HCT116 (cell line): ENCODE results near the gene ADAMTS3. TPM values are rescaled to one million over a fixed set of nuclear protein-coding genes. Genes with fewer than 3 reads are reported as not detected.

Source experiments
- ATAC-seq: fragments of 200-7000 bp; cut with Tn5 transposase; 2 replicates; pipeline ENCODE4 v1.9.1; 2020; ENCODE audit warnings: mild to moderate bottlenecking, moderate library complexity
- BruUV-seq: library from RNA; stranded (reverse); fragments of 400-500 nt; replicated peaks from 2 replicates; lab custom pipeline; 2021; lab: Mats Ljungman, UMichigan
- CTCF ChIA-PET: fragments of 300-600 bp; sonication (Branson Sonifier 250); formaldehyde crosslinking; loops from one replicate; lab custom pipeline; 2021; ENCODE audit warnings: antibody characterized with exemption; lab: Charles Lee
- POLR2A ChIA-PET: fragments of 300-600, 350-600 bp; sonication (Branson Sonifier 250); formaldehyde crosslinking; loops from one replicate; lab custom pipeline; 2021; ENCODE audit warnings: antibody characterized with exemption; lab: Charles Lee
- RAD21 ChIA-PET, 2 experiments: fragments of 300-600 bp; sonication (Branson Sonifier 250); formaldehyde crosslinking; loops; one replicate each; lab custom pipeline; 2023; ENCODE audit warnings: low total read pairs in 2 of 2; ENCODE audit not compliant: uncharacterized antibody in 2 of 2, unreplicated experiment in 2 of 2, low non-redundant PET in 1 of 2; lab: Charles Lee
- DNase-seq: peaks from one replicate; pipeline ENCODE4 v3.0.0-alpha.2; 2010; ENCODE audit warnings: low read depth, low spot score
- H2AFZ ChIP-seq: fragments of 200-600 bp; shearing (Covaris generic), sonication (generic); 2 replicates; pipeline ENCODE4 v1.6.1; 2017; ENCODE audit warnings: low read depth, mixed run types, mixed read lengths, antibody characterized with exemption, low read length; ENCODE audit not compliant: poor library complexity, severe bottlenecking
- H3K27ac ChIP-seq: 2 replicates; pipeline ENCODE4 v1.5.1; 2012; ENCODE audit warnings: low read depth, low read length
- H3K27me3 ChIP-seq: fragments of 200-600 bp; sonication (generic); 2 replicates; pipeline ENCODE4 v1.6.1; 2016; ENCODE audit warnings: mixed run types, low read length, mixed read lengths; ENCODE audit not compliant: insufficient read depth
- H3K36me3 ChIP-seq, 2 experiments: fragments of 200-500 bp in 1 of 2; fragments of 200-600 bp in 1 of 2; sonication (Bioruptor generic) in 1 of 2; sonication (generic) in 1 of 2; 2 replicates each; pipeline versions ENCODE4 v1.5.1 to v1.6.1; 2014 to 2016; ENCODE audit warnings: low read length in 2 of 2, inconsistent platforms in 1 of 2, mixed read lengths in 1 of 2, mixed run types in 1 of 2; ENCODE audit not compliant: insufficient read depth in 2 of 2, control insufficient read depth in 1 of 2
- H3K4me1 ChIP-seq, 2 experiments: fragments of 200-600 bp in 1 of 2; sonication (generic) in 1 of 2; 2 replicates each; pipeline versions ENCODE4 v1.5.1 to v1.6.1; 2012 to 2017; ENCODE audit warnings: low read length in 2 of 2, inconsistent platforms in 1 of 2, mild to moderate bottlenecking in 1 of 2, mixed read lengths in 1 of 2, mixed run types in 1 of 2, moderate library complexity in 1 of 2; ENCODE audit not compliant: insufficient read depth in 2 of 2, control insufficient read depth in 1 of 2
- H3K4me2 ChIP-seq: fragments of 200-600 bp; sonication (generic); 2 replicates; pipeline ENCODE4 v1.6.1; 2017; ENCODE audit warnings: mixed run types, low read length, mixed read lengths
- H3K4me3 ChIP-seq, 2 experiments: fragments of 200-600 bp in 1 of 2; sonication (generic) in 1 of 2; replicated peaks in 1 of 2; 2 replicates each; pipeline ENCODE4 v1.5.1; 2011 to 2016; ENCODE audit warnings: low read length in 2 of 2, control low read depth in 1 of 2, low read depth in 1 of 2, mild to moderate bottlenecking in 1 of 2, mixed read lengths in 1 of 2, mixed run types in 1 of 2
- H3K79me2 ChIP-seq: fragments of 200-600 bp; sonication (generic); 2 replicates; pipeline ENCODE4 v1.6.1; 2017; ENCODE audit warnings: mild to moderate bottlenecking, mixed run types, low read length, moderate library complexity, mixed read lengths; ENCODE audit not compliant: insufficient read depth
- H3K9ac ChIP-seq: fragments of 200-600 bp; sonication (generic); 2 replicates; pipeline ENCODE4 v1.6.1; 2016; ENCODE audit warnings: low read length, mixed read lengths
- H3K9me2 ChIP-seq: fragments of 200-600 bp; sonication (generic), shearing (Covaris generic); 2 replicates; pipeline ENCODE4 v1.6.1; 2017; ENCODE audit warnings: mixed run types, mild to moderate bottlenecking, moderate library complexity; ENCODE audit not compliant: insufficient read depth
- H3K9me3 ChIP-seq, 2 experiments: fragments of 200-500 bp in 1 of 2; fragments of 200-600 bp in 1 of 2; sonication (Bioruptor generic) in 1 of 2; sonication (generic) in 1 of 2; 2 replicates each; pipeline ENCODE4 v1.6.1; 2014 to 2017; ENCODE audit warnings: low read length in 2 of 2, mixed read lengths in 2 of 2, inconsistent platforms in 1 of 2, low read depth in 1 of 2, mild to moderate bottlenecking in 1 of 2, mixed run types in 1 of 2, moderate library complexity in 1 of 2; ENCODE audit not compliant: control insufficient read depth in 1 of 2, insufficient read depth in 1 of 2
- H4K20me1 ChIP-seq: fragments of 200-600 bp; sonication (generic), shearing (Covaris generic); 2 replicates; pipeline ENCODE4 v1.6.1; 2017; ENCODE audit warnings: mixed run types, mild to moderate bottlenecking, moderate library complexity; ENCODE audit not compliant: insufficient read depth
- CBX3 ChIP-seq: IDR thresholded peaks from 2 replicates; pipeline ENCODE4 v1.6.1; 2012; ENCODE audit warnings: low read depth
- CEBPB ChIP-seq: IDR thresholded peaks from 2 replicates; pipeline ENCODE4 v1.6.1; 2012; ENCODE audit warnings: low read depth
- CTCF ChIP-seq, 3 experiments: fragments of 200-600 bp in 1 of 3; sonication (generic) in 1 of 3; IDR thresholded peaks in 2 of 3; conservative IDR thresholded peaks in 1 of 3; 2 replicates each; pipeline ENCODE4 v1.5.1; 2012 to 2017; ENCODE audit warnings: low read depth in 2 of 3, low read length in 2 of 3, antibody characterized with exemption in 1 of 3, borderline replicate concordance in 1 of 3, control low read depth in 1 of 3, mild to moderate bottlenecking in 1 of 3, mixed read lengths in 1 of 3, mixed run types in 1 of 3, moderate library complexity in 1 of 3; ENCODE audit not compliant: insufficient read depth in 1 of 3
- EGR1 ChIP-seq: IDR thresholded peaks from 2 replicates; pipeline ENCODE4 v1.6.1; 2012; ENCODE audit warnings: low read depth
- FOSL1 ChIP-seq: IDR thresholded peaks from 2 replicates; pipeline ENCODE4 v1.6.1; 2012; ENCODE audit warnings: low read depth
- JUND ChIP-seq: IDR thresholded peaks from 2 replicates; pipeline ENCODE4 v1.6.1; 2012
- RAD21 ChIP-seq: IDR thresholded peaks from 2 replicates; pipeline ENCODE4 v1.6.1; 2012; ENCODE audit warnings: low read depth, mild to moderate bottlenecking
- SIN3A ChIP-seq: IDR thresholded peaks from 2 replicates; pipeline ENCODE4 v1.6.1; 2012; ENCODE audit warnings: low read depth
- SP1 ChIP-seq: IDR thresholded peaks from 2 replicates; pipeline ENCODE4 v1.6.1; 2012; ENCODE audit warnings: low read depth
- SRF ChIP-seq: IDR thresholded peaks from 2 replicates; pipeline ENCODE4 v1.6.1; 2012; ENCODE audit warnings: low read depth
- TCF7L2 ChIP-seq: IDR thresholded peaks from 2 replicates; pipeline ENCODE4 v1.7.0; 2011; ENCODE audit warnings: borderline replicate concordance, inconsistent platforms; ENCODE audit not compliant: insufficient read depth, insufficient read length; ENCODE audit errors: extremely low read depth
- ZBTB33 ChIP-seq: IDR thresholded peaks from 2 replicates; pipeline ENCODE4 v1.6.1; 2011; ENCODE audit warnings: mild to moderate bottlenecking, low read length, moderate library complexity; ENCODE audit not compliant: insufficient replicate concordance; ENCODE audit errors: extremely low read depth
- ZFX ChIP-seq: fragments of 450-650 bp; IDR thresholded peaks from 2 replicates; pipeline ENCODE4 v1.6.1; 2017
- ZNF274 ChIP-seq: fragments of 200-500 bp; sonication (Bioruptor generic); IDR thresholded peaks from 2 replicates; pipeline ENCODE4 v1.6.1; 2014; ENCODE audit warnings: mild to moderate bottlenecking, low read depth, low read length, inconsistent platforms
- intact Hi-C: fragments of 100-400 bp; cut with micrococcal nuclease; formaldehyde crosslinking; loops from 2 replicates; pipeline ENCODE4 v1.10.0; 2022
- total RNA-seq: library from RNA; stranded (reverse); gene quantifications from one replicate; pipeline ENCODE4 v1.2.1, GENCODE V29; 2021; ENCODE audit not compliant: unreplicated experiment

The ADAMTS3 gene
- total RNA-seq, 1 experiment from 2014 or later = not detected

GRCh38 chr4:72531322-72531721 lies 37.7 kb downstream of the ADAMTS3 start:
- Histone ChIP-seq H3K4me2 (no peak overlapping the region), H3K79me2 (no peaks in the 10 kb centered on the region), H3K9me3 (peaks cover 0 to 5% of the 10 kb centered on the region in 2 experiments; a peak in 1 of 4 replicates), H2AFZ (no peak overlapping the region), H3K27me3 (no peaks in the 10 kb centered on the region), H3K27ac (no peak overlapping the region), H4K20me1 (no peaks in the 10 kb centered on the region), H3K4me1 (no peaks in the 10 kb centered on the region), H3K9ac (no peak overlapping the region), H3K36me3 (no peaks in the 10 kb centered on the region), H3K4me3 (no peak overlapping the region), H3K9me2 (no peaks in the 10 kb centered on the region)
- POLR2A ChIA-PET = no interaction called here
- no TSS peak for BruUV-seq
- RAD21 ChIA-PET = no interaction called here
- no peak for TF ChIP-seq CTCF (IDR thresholded peaks at IDR 0.05 in 2 of 3, conservative IDR thresholded peaks at IDR 0.05 in 1 of 3; ENCODE audit: borderline replicate concordance in 1 of 3, insufficient read depth in 1 of 3, low read depth in 2 of 3, low read length in 2 of 3)
- TF ChIP-seq CEBPB = no peak
- TF ChIP-seq CBX3 = no peak
- no peak for TF ChIP-seq JUND
- TF ChIP-seq FOSL1 = no peak
- no peak for TF ChIP-seq ZFX
- TF ChIP-seq TCF7L2 = no peak
- TF ChIP-seq EGR1 = no peak
- TF ChIP-seq SP1 = no peak
- TF ChIP-seq SRF = no peak
- TF ChIP-seq RAD21 = no peak
- TF ChIP-seq ZNF274 = no peak
- no peak for TF ChIP-seq ZBTB33
- no peak for TF ChIP-seq SIN3A
- DNase-seq = no peak
- CTCF ChIA-PET = no interaction called here
- no peak for ATAC-seq
- intact Hi-C loops = no loop called here
